GM19025 (cell line): ENCODE results near the gene NDUFS8.
"Not testable (repeated sequence)": the region's sequence is repeated elsewhere in the genome, so short reads cannot be mapped to it uniquely, and the experiment has no call there.

Experiments used
- ATAC-seq: cut with Tn5 transposase; IDR thresholded peaks from one replicate; pipeline ENCODE4 v1.9.1; 2021; ENCODE audit warnings: mild to moderate bottlenecking, low read depth, moderate library complexity; ENCODE audit not compliant: unreplicated experiment

Gene NDUFS8

GRCh38 chr11:68030318-68031143 lies at the start of gene NDUFS8:
NDUFS8 (plus strand) TSS chr11:68030681; CDS start chr11:68032152, 1,471 bp downstream.
- ATAC-seq, result peak; percentile 96

- not testable (repeated sequence) for ATAC-seq
Measured at GRCh38 chr11:67981226-67981625, 49.3 kb upstream of the NDUFS8 start.

- ATAC-seq, result not testable (repeated sequence)
Measured at GRCh38 chr11:67982255-67982857, 48.1 kb upstream of the NDUFS8 start.

- no peak for ATAC-seq
Measured at GRCh38 chr11:67983951-67984350, 46.5 kb upstream of the NDUFS8 start.

GRCh38 chr11:67985302-67985701 lies 45.2 kb upstream of the NDUFS8 start:
- not testable (repeated sequence) for ATAC-seq

- not testable (repeated sequence) for ATAC-seq
Measured at GRCh38 chr11:67990546-67991346, 39.7 kb upstream of the NDUFS8 start.

DNA sequence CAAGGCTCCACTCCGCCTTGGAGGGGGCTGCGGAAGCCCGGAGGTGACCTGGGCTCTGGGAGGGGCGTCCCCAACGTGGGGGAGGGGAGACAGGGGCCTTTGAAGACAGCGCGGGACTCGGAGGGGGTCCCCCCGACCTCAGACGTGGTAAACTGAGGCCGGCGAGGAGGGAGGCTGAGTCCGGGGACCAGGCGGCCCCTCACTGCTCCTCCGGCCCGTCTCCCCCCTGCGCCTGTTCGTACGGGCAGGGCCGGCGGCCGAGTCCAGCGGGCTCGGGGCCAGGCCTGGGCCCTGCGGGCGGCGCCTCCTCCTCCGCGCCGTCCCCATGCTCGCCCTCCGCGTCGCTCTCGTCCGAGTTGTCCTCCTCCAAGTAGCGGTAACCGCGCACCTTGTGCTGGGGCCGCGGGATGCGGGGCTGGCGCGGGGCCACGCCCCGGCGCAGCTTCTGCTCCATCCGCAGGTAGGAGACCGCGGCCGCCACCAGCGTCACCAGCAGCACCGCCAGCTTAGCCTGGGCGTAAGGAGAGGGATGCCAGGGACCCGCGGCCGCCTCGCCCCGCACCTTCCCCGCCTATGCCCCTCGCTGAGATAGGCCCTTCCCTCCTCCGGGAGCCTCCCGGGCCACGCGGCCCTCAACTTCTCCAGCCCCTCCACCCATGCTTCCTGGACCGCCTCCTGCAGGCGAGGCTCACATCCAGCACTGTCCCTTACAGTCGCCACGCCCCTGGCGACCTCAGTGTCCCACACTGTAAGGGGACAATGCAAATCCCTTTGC lies 38.9 kb upstream of the NDUFS8 start:
- not testable (repeated sequence) for ATAC-seq

DNA sequence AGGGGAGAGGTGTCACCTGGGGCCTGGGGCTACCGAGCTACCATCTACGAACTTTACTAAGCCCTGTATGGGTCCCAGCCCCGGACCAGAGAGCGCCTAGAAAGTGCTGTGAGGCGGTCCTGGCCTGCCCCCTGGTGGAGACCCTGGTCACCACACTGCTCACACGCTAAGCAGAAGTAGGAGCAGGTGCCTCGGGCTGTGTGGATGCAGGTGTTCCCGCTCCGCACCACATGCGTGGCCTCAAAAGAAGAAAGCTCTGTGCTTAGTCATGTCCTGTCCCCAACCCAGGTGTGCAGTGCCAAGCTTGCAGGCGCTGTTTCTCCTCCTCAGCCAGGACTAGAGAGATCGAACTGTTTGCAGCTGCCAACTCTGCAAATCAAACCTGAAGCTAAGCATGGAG lies 36.7 kb upstream of the NDUFS8 start:
- ATAC-seq, result not testable (repeated sequence)

GRCh38 chr11:67994387-67994786 lies 36.1 kb upstream of the NDUFS8 start:
- ATAC-seq, result not testable (repeated sequence)

GRCh38 chr11:67995129-67995528 lies 35.4 kb upstream of the NDUFS8 start:
- not testable (repeated sequence) for ATAC-seq

- not testable (repeated sequence) for ATAC-seq
Measured at GRCh38 chr11:67995579-67995978, 34.9 kb upstream of the NDUFS8 start.

DNA sequence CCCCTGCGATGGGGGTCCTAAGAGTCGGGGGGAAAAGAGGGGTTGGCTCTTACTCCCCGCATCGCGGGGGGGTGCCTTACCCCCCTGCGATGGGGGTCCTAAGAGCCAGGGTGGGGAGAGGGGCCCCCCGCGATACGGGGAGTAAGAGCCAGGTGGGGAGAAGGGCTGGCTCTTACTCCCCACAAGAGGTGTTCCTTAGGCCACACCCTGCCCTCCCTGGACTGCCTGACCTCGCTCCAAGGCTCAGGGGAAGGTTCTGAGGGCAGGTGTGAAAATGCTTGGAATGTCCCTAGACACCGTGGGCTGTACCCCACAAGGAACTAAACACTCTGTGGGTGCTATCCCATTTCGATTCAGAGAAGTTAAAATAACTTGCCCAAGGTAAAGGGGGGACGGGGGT lies 34.4 kb upstream of the NDUFS8 start:
- no peak for ATAC-seq

DNA sequence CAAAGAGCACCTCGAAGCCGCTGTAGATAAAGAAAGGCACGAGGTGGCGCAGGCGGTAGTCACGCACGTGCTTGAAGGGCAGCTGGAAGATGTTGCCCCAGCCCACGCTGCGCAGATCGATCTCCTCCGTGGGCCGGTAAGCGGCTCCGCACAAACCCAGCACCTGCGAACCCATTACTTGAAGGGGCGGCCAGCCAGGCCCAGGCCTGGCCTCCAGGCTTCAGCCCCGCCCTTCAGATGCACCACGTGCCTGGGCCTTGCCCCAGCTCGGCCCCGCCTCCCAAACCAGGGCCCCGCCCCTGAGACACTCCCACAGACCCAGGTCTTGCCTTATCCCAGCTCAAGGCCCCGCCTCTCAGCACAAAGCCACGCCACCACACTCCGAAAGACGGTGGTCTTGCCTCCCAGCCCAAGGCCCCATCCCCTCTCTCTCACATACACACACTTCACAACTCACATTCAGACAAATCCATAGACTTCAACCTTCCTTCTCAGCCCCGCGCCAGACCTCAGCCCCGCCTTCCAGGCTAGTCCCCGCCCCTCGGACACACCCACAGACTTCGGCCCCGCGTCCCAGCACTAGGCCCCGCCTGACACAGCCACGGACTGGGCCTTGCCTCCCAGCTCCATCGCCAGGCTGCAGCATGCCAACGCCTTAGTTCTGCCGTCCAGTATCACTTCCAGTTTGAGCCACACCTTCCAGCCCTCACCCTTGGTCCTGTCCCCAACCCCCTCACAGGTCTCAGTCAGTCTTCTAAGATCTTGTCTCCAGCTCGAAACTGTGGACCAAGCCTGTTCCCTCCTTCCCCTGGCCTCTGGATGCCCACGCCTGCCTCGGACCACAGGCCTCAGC lies 33.6 kb upstream of the NDUFS8 start:
- ATAC-seq, result no peak

DNA sequence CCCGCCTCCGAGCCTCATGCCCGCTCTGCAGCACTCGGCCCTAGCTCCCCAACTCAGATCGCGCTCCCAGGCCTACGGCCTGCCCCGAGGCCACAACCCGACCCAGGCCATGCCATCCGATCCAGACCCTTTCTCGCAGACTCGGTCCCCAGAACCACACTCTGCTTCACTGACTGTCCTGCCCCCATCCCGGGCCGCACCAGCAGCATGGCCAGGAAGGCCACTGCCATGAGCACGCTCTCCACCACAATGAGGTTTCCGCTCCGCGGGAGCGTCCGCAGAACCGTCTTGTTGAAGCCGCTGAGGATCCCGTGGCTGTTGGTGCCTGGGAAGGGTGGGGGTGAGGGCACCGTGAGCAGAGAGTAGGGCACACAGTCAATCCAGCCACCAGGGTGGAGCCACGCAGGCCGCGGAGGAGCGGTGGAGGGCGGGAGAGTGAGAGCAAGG lies 33.0 kb upstream of the NDUFS8 start:
- ATAC-seq, result no peak

- no peak for ATAC-seq
Measured at GRCh38 chr11:67998150-67999045, 32.1 kb upstream of the NDUFS8 start.

GRCh38 chr11:67999201-67999629 lies 31.3 kb upstream of the NDUFS8 start:
- no peak for ATAC-seq

GRCh38 chr11:67999704-68000103 lies 30.8 kb upstream of the NDUFS8 start:
- no peak for ATAC-seq

- ATAC-seq, result peak; percentile 1
Measured at GRCh38 chr11:68002575-68002937, 27.9 kb upstream of the NDUFS8 start.
